GM12878 (cell line): ENCODE results near the gene MUTYH. TPM values are rescaled to one million over a fixed set of nuclear protein-coding genes. Genes with fewer than 3 reads are reported as not detected.
A peak's percentile ranks its signal among the peaks of the same experiment; 100 is the strongest.

Experiments used
- CBX5 ChIP-seq: sonication (generic); IDR thresholded peaks from 2 replicates; pipeline ENCODE4 v1.6.1; 2016; ENCODE audit warnings: low read depth, moderate library complexity, mild to moderate bottlenecking, inconsistent platforms
- CHD1 ChIP-seq: IDR thresholded peaks from 2 replicates; pipeline ENCODE4 v1.6.1; 2012; ENCODE audit warnings: low read depth, low read length, improper control_type of control experiment
- CHD2 ChIP-seq: IDR thresholded peaks from 2 replicates; pipeline ENCODE4 v1.6.1; 2011; ENCODE audit warnings: low read depth, low read length, improper control_type of control experiment, borderline replicate concordance
- CREB1 ChIP-seq: IDR thresholded peaks from 2 replicates; pipeline ENCODE4 v1.6.1; 2012; ENCODE audit warnings: low read depth, mild to moderate bottlenecking, inconsistent platforms
- DPF2 ChIP-seq: fragments of 450-650 bp; IDR thresholded peaks from 2 replicates; pipeline ENCODE4 v1.6.1; 2017; ENCODE audit warnings: mild to moderate bottlenecking
- EGR1 ChIP-seq, 2 experiments: IDR thresholded peaks; 1 replicate in 1 of 2; 2 replicates in 1 of 2; pipeline ENCODE4 v1.6.1; 2011 to 2012; ENCODE audit warnings: low read depth in 2 of 2, low read length in 2 of 2, borderline replicate concordance in 1 of 2, mild to moderate bottlenecking in 1 of 2, moderate library complexity in 1 of 2
- ELK1 ChIP-seq: IDR thresholded peaks from 2 replicates; pipeline ENCODE4 v1.6.1; 2012; ENCODE audit warnings: low read depth, low read length, improper control_type of control experiment
- GATAD2B ChIP-seq: fragments of 450-650 bp; conservative IDR thresholded peaks from 2 replicates; pipeline ENCODE4 v1.6.1; 2017; ENCODE audit warnings: low read depth, mild to moderate bottlenecking, moderate library complexity
- IRF3 ChIP-seq: fragments of 450-650 bp; IDR thresholded peaks from 2 replicates; pipeline ENCODE4 v1.6.1; 2014; ENCODE audit warnings: mild to moderate bottlenecking
- JUND ChIP-seq: IDR thresholded peaks from 2 replicates; pipeline ENCODE4 v1.6.1; 2012; ENCODE audit warnings: low read depth, mild to moderate bottlenecking, low read length, improper control_type of control experiment, moderate library complexity
- LARP7 ChIP-seq: fragments of 450-650 bp; IDR thresholded peaks from 2 replicates; pipeline ENCODE4 v1.6.1; 2017; ENCODE audit warnings: mild to moderate bottlenecking
- MEF2B ChIP-seq: fragments of 450-650 bp; IDR thresholded peaks from 2 replicates; pipeline ENCODE4 v1.6.1; 2018; ENCODE audit warnings: mild to moderate bottlenecking, moderate library complexity; ENCODE audit not compliant: partially characterized antibody, poor library complexity, severe bottlenecking
- MTA2 ChIP-seq: fragments of 450-650 bp; IDR thresholded peaks from 2 replicates; pipeline ENCODE4 v1.6.1; 2016; ENCODE audit warnings: low read depth, mild to moderate bottlenecking, moderate library complexity
- NBN ChIP-seq: fragments of 450-650 bp; IDR thresholded peaks from 2 replicates; pipeline ENCODE4 v1.6.1; 2016
- NFYB ChIP-seq: IDR thresholded peaks from 2 replicates; pipeline ENCODE4 v1.6.1; 2011; ENCODE audit warnings: low read depth, mild to moderate bottlenecking, low read length, improper control_type of control experiment, moderate library complexity; ENCODE audit not compliant: insufficient read depth
- POLR2A ChIP-seq: IDR thresholded peaks from 2 replicates; pipeline ENCODE4 v1.6.1; 2011; ENCODE audit warnings: low read depth, mild to moderate bottlenecking, low read length
- POLR2AphosphoS2 ChIP-seq: IDR thresholded peaks from 2 replicates; pipeline ENCODE4 v1.6.1; 2011; ENCODE audit warnings: low read depth, mild to moderate bottlenecking, low read length, improper control_type of control experiment, moderate library complexity
- RB1 ChIP-seq: fragments of 450-650 bp; formaldehyde crosslinking; IDR thresholded peaks from 2 replicates; pipeline ENCODE4 v1.6.1; 2017; ENCODE audit warnings: mild to moderate bottlenecking, borderline replicate concordance
- SMAD1 ChIP-seq: fragments of 450-650 bp; IDR thresholded peaks from 2 replicates; pipeline ENCODE4 v1.6.1; 2018; ENCODE audit warnings: mild to moderate bottlenecking, low read depth; ENCODE audit not compliant: partially characterized antibody
- SMAD5 ChIP-seq: IDR thresholded peaks from 2 replicates; pipeline ENCODE4 v1.6.1; 2016; ENCODE audit warnings: antibody characterized with exemption, low read depth
- SRF ChIP-seq, 2 experiments: IDR thresholded peaks; 2 replicates each; pipeline ENCODE4 v1.6.1; 2011; ENCODE audit warnings: low read depth in 2 of 2, low read length in 2 of 2, mild to moderate bottlenecking in 1 of 2, moderate library complexity in 1 of 2
- TCF12 ChIP-seq: IDR thresholded peaks from 2 replicates; pipeline ENCODE4 v1.6.1; 2011; ENCODE audit warnings: low read depth, mild to moderate bottlenecking, low read length
- TCF7 ChIP-seq: IDR thresholded peaks from 2 replicates; pipeline ENCODE4 v1.6.1; 2014; ENCODE audit warnings: antibody characterized with exemption, borderline replicate concordance
- ZNF207 ChIP-seq: fragments of 450-650 bp; IDR thresholded peaks from 2 replicates; pipeline ENCODE4 v1.6.1; 2014; ENCODE audit warnings: antibody characterized with exemption, mild to moderate bottlenecking, borderline replicate concordance
- ZSCAN29 ChIP-seq: fragments of 450-650 bp; IDR thresholded peaks from 2 replicates; pipeline ENCODE4 v1.6.1; 2017; ENCODE audit warnings: mild to moderate bottlenecking, moderate library complexity
- polyA plus RNA-seq, 11 experiments: library from polyadenylated mRNA; depleted of rRNA in 4 of 11; unstranded in 6 of 11; stranded (reverse) in 5 of 11; fragments of >200 nt; fragmentation: Nextera tagmentation in 4 of 11; fragmentation: Illumina TruSeq in 1 of 11; extraction: Ambion mirVana in 4 of 11; extraction: Trizol in 1 of 11; gene quantifications; 1 replicate in 1 of 11; 2 replicates in 10 of 11; pipeline versions ENCODE4 v1.2.1 to v1.2.3, GENCODE V29; 2011 to 2016; ENCODE audit warnings: inconsistent platforms in 2 of 11, missing spikeins in 2 of 11, low read depth in 1 of 11
- total RNA-seq, 4 experiments: library from RNA; depleted of rRNA in 3 of 4; stranded (reverse); fragments of >200 nt in 3 of 4; fragmentation: Illumina TruSeq in 1 of 4; extraction: Trizol in 1 of 4; gene quantifications; 2 replicates each; pipeline versions ENCODE4 v1.2.1 to v1.2.3, GENCODE V29; 2013 to 2021
- TF ChIP-seq, protein P1 (sequence below): fragments of 450-650 bp; IDR thresholded peaks from 2 replicates; pipeline ENCODE4 v1.6.1; 2017; ENCODE audit warnings: mild to moderate bottlenecking, moderate library complexity

MUTYH gene
- total and polyA plus RNA-seq, 10 of the 15 experiments (the other 5 are each of a cell fraction or from before 2014, with no cell fraction given): 2.5 to 42.0 (median 30.0) TPM

DNA sequence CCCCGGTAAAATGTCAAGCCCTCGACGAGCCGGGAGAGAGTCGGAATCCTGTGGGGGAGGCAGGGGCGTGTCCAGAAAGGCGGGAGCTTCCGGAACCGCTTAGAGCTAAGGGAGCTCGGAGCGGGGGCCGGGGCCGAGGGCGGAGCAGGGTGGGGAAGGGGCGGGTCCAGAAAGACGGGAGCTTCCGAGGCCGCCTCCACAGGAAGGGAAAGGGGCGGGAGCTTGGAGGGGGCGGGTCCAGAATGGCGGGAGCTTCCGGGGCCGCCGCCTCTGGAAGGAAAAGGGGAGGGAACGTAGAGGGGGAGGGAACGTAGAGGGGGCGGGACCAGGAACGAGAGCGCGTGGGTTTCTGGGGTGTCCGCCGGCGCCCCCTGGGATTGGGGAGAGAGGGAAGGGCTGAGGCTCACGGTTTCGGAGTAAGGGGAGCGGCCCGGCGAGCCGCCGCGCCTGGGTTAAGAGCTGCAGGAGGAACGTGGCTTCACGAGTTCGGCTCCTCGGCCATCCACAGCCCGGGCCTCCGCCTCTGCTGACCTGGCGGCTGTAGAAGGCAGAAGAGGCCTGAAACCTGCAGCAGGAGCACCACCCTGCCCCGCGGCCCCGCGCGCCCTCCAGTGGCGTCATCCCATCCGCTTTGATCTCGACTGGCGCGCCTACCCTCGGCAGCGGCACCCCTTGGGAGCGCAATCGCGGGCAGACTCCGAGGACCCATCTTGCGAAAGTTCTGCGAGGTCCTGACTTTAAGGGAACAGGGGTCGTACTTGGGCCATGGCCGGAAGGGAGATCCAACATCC is 36.5 kb downstream of the MUTYH start (continued):
- TF ChIP-seq, protein P1, sequence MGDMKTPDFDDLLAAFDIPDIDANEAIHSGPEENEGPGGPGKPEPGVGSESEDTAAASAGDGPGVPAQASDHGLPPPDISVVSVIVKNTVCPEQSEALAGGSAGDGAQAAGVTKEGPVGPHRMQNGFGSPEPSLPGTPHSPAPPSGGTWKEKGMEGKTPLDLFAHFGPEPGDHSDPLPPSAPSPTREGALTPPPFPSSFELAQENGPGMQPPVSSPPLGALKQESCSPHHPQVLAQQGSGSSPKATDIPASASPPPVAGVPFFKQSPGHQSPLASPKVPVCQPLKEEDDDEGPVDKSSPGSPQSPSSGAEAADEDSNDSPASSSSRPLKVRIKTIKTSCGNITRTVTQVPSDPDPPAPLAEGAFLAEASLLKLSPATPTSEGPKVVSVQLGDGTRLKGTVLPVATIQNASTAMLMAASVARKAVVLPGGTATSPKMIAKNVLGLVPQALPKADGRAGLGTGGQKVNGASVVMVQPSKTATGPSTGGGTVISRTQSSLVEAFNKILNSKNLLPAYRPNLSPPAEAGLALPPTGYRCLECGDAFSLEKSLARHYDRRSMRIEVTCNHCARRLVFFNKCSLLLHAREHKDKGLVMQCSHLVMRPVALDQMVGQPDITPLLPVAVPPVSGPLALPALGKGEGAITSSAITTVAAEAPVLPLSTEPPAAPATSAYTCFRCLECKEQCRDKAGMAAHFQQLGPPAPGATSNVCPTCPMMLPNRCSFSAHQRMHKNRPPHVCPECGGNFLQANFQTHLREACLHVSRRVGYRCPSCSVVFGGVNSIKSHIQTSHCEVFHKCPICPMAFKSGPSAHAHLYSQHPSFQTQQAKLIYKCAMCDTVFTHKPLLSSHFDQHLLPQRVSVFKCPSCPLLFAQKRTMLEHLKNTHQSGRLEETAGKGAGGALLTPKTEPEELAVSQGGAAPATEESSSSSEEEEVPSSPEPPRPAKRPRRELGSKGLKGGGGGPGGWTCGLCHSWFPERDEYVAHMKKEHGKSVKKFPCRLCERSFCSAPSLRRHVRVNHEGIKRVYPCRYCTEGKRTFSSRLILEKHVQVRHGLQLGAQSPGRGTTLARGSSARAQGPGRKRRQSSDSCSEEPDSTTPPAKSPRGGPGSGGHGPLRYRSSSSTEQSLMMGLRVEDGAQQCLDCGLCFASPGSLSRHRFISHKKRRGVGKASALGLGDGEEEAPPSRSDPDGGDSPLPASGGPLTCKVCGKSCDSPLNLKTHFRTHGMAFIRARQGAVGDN: peak; percentile 76
- peak; percentile 97 for TF ChIP-seq TCF7
- no peak for TF ChIP-seq CHD1
- 0 out of 2 replicates have a peak, but pooled peaks have one; percentile 4 for TF ChIP-seq TCF12
- peak; percentile 96 for TF ChIP-seq ZNF207
- TF ChIP-seq DPF2: no peak; the same call in 1 of the 2 replicates
- peak; percentile 40 for TF ChIP-seq SMAD1
- TF ChIP-seq ELK1: peak; percentile 71; the same call in 1 of the 2 replicates
- TF ChIP-seq EGR1 (IDR thresholded peaks at IDR 0.05; ENCODE audit: borderline replicate concordance in 1 of 2, low read depth in 2 of 2, low read length in 2 of 2): peak in 1 of 2 experiments; percentile 70; a peak in 2 of 3 replicates
- TF ChIP-seq NBN: peak; percentile 84
- TF ChIP-seq CREB1: peak; percentile 76
- TF ChIP-seq RB1: peak; percentile 78; the same call in 1 of the 2 replicates
- TF ChIP-seq CHD2: 0 out of 2 replicates have a peak, but pooled peaks have one; percentile 58
- peak; percentile 76 for TF ChIP-seq GATAD2B
- TF ChIP-seq SRF (IDR thresholded peaks at IDR 0.05; ENCODE audit: low read depth in 2 of 2, low read length in 2 of 2): peak; percentile 39 to 81; a peak in 2 of 4 replicates
- no peak for TF ChIP-seq NFYB
- peak; percentile 95 for TF ChIP-seq POLR2A
- TF ChIP-seq POLR2AphosphoS2: peak; percentile 50; the same call in 1 of the 2 replicates
- no peak for TF ChIP-seq IRF3
- peak; percentile 20; the same call in 1 of the 2 replicates for TF ChIP-seq SMAD5
- peak; percentile 72 for TF ChIP-seq LARP7
- 0 out of 2 replicates have a peak, but pooled peaks have one; percentile 7 for TF ChIP-seq MTA2
- no peak for TF ChIP-seq JUND
- TF ChIP-seq ZSCAN29: no peak
- TF ChIP-seq CBX5: no peak
- peak; percentile 93 for TF ChIP-seq MEF2B
